Heart left ventricle (tissue), 16 donors: ENCODE measurements around the gene SOX14. TPM values are rescaled to one million over a fixed set of nuclear protein-coding genes. Genes with fewer than 3 reads are reported as not detected.
A peak's percentile ranks its signal among the peaks of the same experiment; 100 is the strongest.

Experiments used
- ATAC-seq, 4 donors: fragments of 200-7000 bp; cut with Tn5 transposase; one replicate each; pipeline ENCODE4 v1.9.1; 2020 to 2022; ENCODE audit warnings: moderate library complexity in 4 of 4, mild to moderate bottlenecking in 3 of 4, moderate number of reproducible peaks in 1 of 4
- DNase-seq, 5 donors: peaks; one replicate each; pipeline ENCODE4 v3.0.0-alpha.2; 2020
- H3K27ac ChIP-seq, 12 donors: fragments of 200-600 bp; sonication (generic) in 4 of 12; one replicate each; pipeline versions ENCODE4 v1.5.0 to v1.8.0; 2016 to 2022; ENCODE audit warnings: mild to moderate bottlenecking in 2 of 12
- H3K27me3 ChIP-seq, 9 donors: fragments of 200-600 bp; sonication (generic) in 2 of 9; one replicate each; pipeline versions ENCODE4 v1.5.1 to v1.8.0; 2016 to 2022; ENCODE audit warnings: mild to moderate bottlenecking in 3 of 9
- H3K36me3 ChIP-seq, 9 donors: fragments of 200-600 bp; sonication (generic) in 2 of 9; one replicate each; pipeline versions ENCODE4 v1.5.0 to v1.8.0; 2018 to 2022; ENCODE audit warnings: mild to moderate bottlenecking in 2 of 9
- H3K4me1 ChIP-seq, 12 donors: fragments of 200-600 bp; sonication (generic) in 4 of 12; one replicate each; pipeline versions ENCODE4 v1.5.0 to v1.8.0; 2016 to 2022; ENCODE audit warnings: mild to moderate bottlenecking in 3 of 12
- H3K4me3 ChIP-seq, 12 donors: fragments of 200-600 bp; sonication (generic) in 4 of 12; one replicate each; pipeline versions ENCODE4 v1.5.0 to v1.8.0; 2017 to 2022; ENCODE audit warnings: mild to moderate bottlenecking in 9 of 12, moderate library complexity in 4 of 12
- H3K9me3 ChIP-seq, 12 donors: fragments of 200-600 bp; sonication (generic) in 4 of 12; one replicate each; pipeline versions ENCODE4 v1.5.0 to v1.8.0; 2016 to 2022; ENCODE audit warnings: mild to moderate bottlenecking in 1 of 12
- CTCF ChIP-seq, 12 donors: fragments of 200-600 bp; sonication (generic) in 4 of 12; IDR thresholded peaks; one replicate each; pipeline versions ENCODE4 v1.5.0 to v1.8.0; 2018 to 2022; ENCODE audit warnings: antibody characterized with exemption in 12 of 12, mild to moderate bottlenecking in 5 of 12
- POLR2A ChIP-seq, 2 donors: fragments of 450-650 bp; IDR thresholded peaks; one replicate each; pipeline ENCODE4 v1.6.1; 2017; ENCODE audit warnings: antibody characterized with exemption in 2 of 2, mild to moderate bottlenecking in 2 of 2, moderate library complexity in 2 of 2
- WGBS, 4 donors: extraction: QIAGEN DNeasy Blood & Tissue Kit in 2 of 4; methylation state at CpG; one replicate each; pipeline versions ENCODE4 v1.1.5 to v1.1.7; 2013 to 2018; 5-methylcytosine and 5-hydroxymethylcytosine counted together
- intact Hi-C, 10 donors: fragments of 100-400 bp; cut with DNase I; formaldehyde crosslinking; loops; one replicate each; pipeline versions ENCODE4 v1.11.1 to v1.14.2; 2022
- polyA plus RNA-seq, 2 donors: library from polyadenylated mRNA; stranded (reverse); fragments of 200-250 nt; gene quantifications; one replicate each; pipeline ENCODE4 v1.2.3, GENCODE V29; 2013
- total RNA-seq, 9 donors: library from RNA; depleted of rRNA in 2 of 9; stranded (reverse); fragments of >200 nt in 2 of 9; fragmentation: NEBNext Ultra II Directional in 3 of 9; extraction: Animal tissue kit (Norgen Biotek cat#: 25700) in 3 of 9; gene quantifications; one replicate each; pipeline versions ENCODE4 v1.1.0 to v1.2.4, GENCODE V29; 2016 to 2023
- donor health status: ischemic (EF 13 %, LVEDD 7.1; RV severe dilation, severe dysfunction).
- donor health status: healthy with polysubstance abuse.
- donor health status: DM: no; HTN: yes; CAD: no.
- donor health status: DM: no; HTN: no; CAD: no.
- donor health status: ischemic (EF 25% LVEDD 6.9; RV normal size, moderate dysfunction).
- donor health status: ischemic (EF 25% LVEDD 5.7; RV mildly dilated, moderate dysfunction).
- donor health status: healthy.
- donor health status: DM: yes; HTN: yes; CAD: no.
- donor health status: ischemic (EF 35%, LVEDD 5.7; RV mildly dilated, moderate dysfunction).
- donor health status: nonischemic (EF 11% LVEDD 7.7; RV severe dilation, severe dysfunction).
- donor health status: DM: yes; HTN: yes; CAD: no.
- donor health status: PGD.
- donor health status: ischemic (EF 29% LVEDD 5.4; RV normal size, mild dysfunction).
- donor health status: nonischemic (EF 23%, LVEDD 6.1; RV moderate dilation, normal function).

The SOX14 gene
- total and polyA plus RNA-seq, 11 donors, result not detected

- no peaks in the 10 kb centered on the region for H3K9me3 ChIP-seq
- TF ChIP-seq POLR2A (IDR thresholded peaks at IDR 0.05) (no peak), CTCF (IDR thresholded peaks at IDR 0.05) (no peak)
- H3K27me3 ChIP-seq, result peaks cover 66 to 98% (median 92%) of the 10 kb centered on the region in 9 donors
- ATAC-seq (no peak), DNase-seq (no peak)
- intact Hi-C loops, result no loop called here
- H3K4me1 ChIP-seq, result peaks cover 0 to 39% (median 11%) of the 10 kb centered on the region in 12 donors
- no peak overlapping the region for H3K27ac ChIP-seq
- H3K4me3 ChIP-seq, result no peak overlapping the region
- H3K36me3 ChIP-seq, result no peaks in the 10 kb centered on the region
- WGBS, 4 donors, result 1 to 2% (median 2%) methylated on average over 12 to 18 of the region's 18 CpGs
Measured at GRCh38 chr3:137763594-137763938, 549 bp upstream of the SOX14 start.

GRCh38 chr3:137764563-137765309 is 621 bp downstream of the SOX14 start:
- WGBS, 4 donors, result 2 to 4% (median 3%) methylated on average over 45 to 58 of the region's 58 CpGs
- intact Hi-C loops, result no loop called here
- no peak for TF ChIP-seq POLR2A (IDR thresholded peaks at IDR 0.05)
- TF ChIP-seq CTCF (IDR thresholded peaks at IDR 0.05), result no peak
- Histone ChIP-seq H3K4me1 (peaks cover 0 to 45% (median 15%) of the 10 kb centered on the region in 12 donors), H3K9me3 (no peaks in the 10 kb centered on the region), H3K27ac (no peak overlapping the region), H3K36me3 (no peaks in the 10 kb centered on the region), H3K4me3 (peak overlapping the region in 1 of 12 donors; percentile 17), H3K27me3 (peaks cover 73 to 100% (median 98%) of the 10 kb centered on the region in 9 donors)
- no peak for DNase-seq
- no peak for ATAC-seq

GRCh38 chr3:137765310-137766033 is 1.4 kb downstream of the SOX14 start:
- no peak for ATAC-seq

More at GRCh38 chr3:137765310-137766033, 1.4 kb downstream of the SOX14 start:
- peak overlapping the region in 1 of 12 donors; percentile 17 for H3K4me3 ChIP-seq
- peaks cover 75 to 100% (median 100%) of the 10 kb centered on the region in 9 donors for H3K27me3 ChIP-seq
- no peaks in the 10 kb centered on the region for H3K36me3 ChIP-seq
- WGBS, 4 donors, result 2 to 3% (median 2%) methylated on average over 20 to 27 of the region's 27 CpGs
- H3K4me1 ChIP-seq, result peaks cover 0 to 50% (median 17%) of the 10 kb centered on the region in 12 donors
- no peaks in the 10 kb centered on the region for H3K9me3 ChIP-seq
- H3K27ac ChIP-seq, result no peak overlapping the region
- no peak for DNase-seq
- TF ChIP-seq POLR2A (IDR thresholded peaks at IDR 0.05), result no peak
- TF ChIP-seq CTCF (IDR thresholded peaks at IDR 0.05), result no peak
- intact Hi-C loops, result no loop called here
